Stimulated activated effector memory CD8-positive, alpha-beta T cell treated with anti-CD3 and anti-CD28 coated beads, Interleukin-12 subunit alpha, Interleukin-12 subunit beta, amount 100 ng/mL, for 72 hours (primary cell): Measurements from ENCODE around the gene PCED1B.

Experiments used
- ATAC-seq: fragments of 150-1000 bp; cut with Tn5 transposase; 2 replicates; pipeline ENCODE4 v1.10.0; 2021
- DNase-seq, 2 donors: peaks; one replicate each; pipeline ENCODE4 v3.0.0; 2021 to 2022; ENCODE audit warnings: low spot score in 2 of 2
- H3K27ac Mint-ChIP-seq: one replicate; pipeline ENCODE4 v1.8.0; 2022; ENCODE audit warnings: mild to moderate bottlenecking, mixed read lengths
- H3K36me3 Mint-ChIP-seq: one replicate; pipeline ENCODE4 v1.8.0; 2022; ENCODE audit warnings: mild to moderate bottlenecking, mixed read lengths
- H3K4me1 Mint-ChIP-seq: one replicate; pipeline ENCODE4 v1.8.0; 2022; ENCODE audit warnings: mixed read lengths
- H3K4me3 Mint-ChIP-seq: one replicate; pipeline ENCODE4 v1.8.0; 2022; ENCODE audit warnings: mild to moderate bottlenecking, mixed read lengths
- H3K9me3 Mint-ChIP-seq: one replicate; pipeline ENCODE4 v1.8.0; 2022; ENCODE audit warnings: mixed read lengths

The PCED1B gene

GRCh38 chr12:47095446-47096236 is 16.2 kb downstream of the PCED1B start:
- ATAC-seq (no peak), DNase-seq (no peak)
- Mint-ChIP-seq H3K4me3 (no peak overlapping the region), H3K27ac (no peak overlapping the region), H3K4me1 (peaks cover 12% of the 10 kb centered on the region), H3K36me3 (no peaks in the 10 kb centered on the region), H3K9me3 (peaks cover 4% of the 10 kb centered on the region)

- Mint-ChIP-seq H3K9me3 (no peaks in the 10 kb centered on the region), H3K36me3 (no peaks in the 10 kb centered on the region), H3K4me1 (peaks cover 12% of the 10 kb centered on the region), H3K4me3 (no peak overlapping the region), H3K27ac (no peak overlapping the region)
- DNase-seq: no peak
- ATAC-seq: no peak
Measured at GRCh38 chr12:47097276-47097896, 18.0 kb downstream of the PCED1B start.

GRCh38 chr12:47098099-47098498 is 18.7 kb downstream of the PCED1B start:
- Mint-ChIP-seq H3K9me3 (no peaks in the 10 kb centered on the region), H3K4me1 (peaks cover 12% of the 10 kb centered on the region), H3K36me3 (no peaks in the 10 kb centered on the region), H3K4me3 (no peak overlapping the region), H3K27ac (no peak overlapping the region)
- ATAC-seq (no peak), DNase-seq (no peak)

- H3K4me3 Mint-ChIP-seq: no peak overlapping the region
- H3K9me3 Mint-ChIP-seq: no peaks in the 10 kb centered on the region
- DNase-seq (no peak), ATAC-seq (no peak)
- peaks cover 10% of the 10 kb centered on the region for H3K4me1 Mint-ChIP-seq
- H3K36me3 Mint-ChIP-seq: no peaks in the 10 kb centered on the region
- H3K27ac Mint-ChIP-seq: no peak overlapping the region
Measured at GRCh38 chr12:47099610-47100009, 20.2 kb downstream of the PCED1B start.

- ATAC-seq (no peak), DNase-seq (no peak)
- Mint-ChIP-seq H3K27ac (no peak overlapping the region), H3K9me3 (no peaks in the 10 kb centered on the region), H3K36me3 (no peaks in the 10 kb centered on the region), H3K4me3 (no peak overlapping the region), H3K4me1 (peaks cover 5% of the 10 kb centered on the region)
Measured at GRCh38 chr12:47100160-47100559, 20.7 kb downstream of the PCED1B start.

GRCh38 chr12:47102406-47102805 is 23.0 kb downstream of the PCED1B start:
- Mint-ChIP-seq H3K4me3 (no peak overlapping the region), H3K27ac (no peak overlapping the region), H3K4me1 (peaks cover 4% of the 10 kb centered on the region), H3K9me3 (no peaks in the 10 kb centered on the region), H3K36me3 (no peaks in the 10 kb centered on the region)
- DNase-seq (no peak), ATAC-seq (no peak)

GRCh38 chr12:47102845-47103651 is 23.6 kb downstream of the PCED1B start:
- Mint-ChIP-seq H3K4me3 (no peak overlapping the region), H3K4me1 (peaks cover 5% of the 10 kb centered on the region), H3K27ac (no peak overlapping the region), H3K36me3 (no peaks in the 10 kb centered on the region), H3K9me3 (no peaks in the 10 kb centered on the region)
- ATAC-seq (no peak), DNase-seq (no peak)

- H3K4me3 Mint-ChIP-seq: no peak overlapping the region
- no peaks in the 10 kb centered on the region for H3K36me3 Mint-ChIP-seq
- H3K9me3 Mint-ChIP-seq: no peaks in the 10 kb centered on the region
- DNase-seq: no peak
- no peak for ATAC-seq
- H3K4me1 Mint-ChIP-seq: peaks cover 6% of the 10 kb centered on the region
- no peak overlapping the region for H3K27ac Mint-ChIP-seq
Measured at GRCh38 chr12:47105914-47106674, 26.7 kb downstream of the PCED1B start.

- no peak for DNase-seq
- Mint-ChIP-seq H3K36me3 (no peaks in the 10 kb centered on the region), H3K9me3 (no peaks in the 10 kb centered on the region), H3K4me3 (no peak overlapping the region), H3K4me1 (peaks cover 20% of the 10 kb centered on the region), H3K27ac (peak overlapping the region; percentile 64)
- ATAC-seq: no peak
Measured at GRCh38 chr12:47107446-47107845, 28.0 kb downstream of the PCED1B start.

GRCh38 chr12:47107926-47108325 is 28.5 kb downstream of the PCED1B start:
- Mint-ChIP-seq H3K27ac (no peak overlapping the region), H3K9me3 (no peaks in the 10 kb centered on the region), H3K4me3 (no peak overlapping the region), H3K36me3 (no peaks in the 10 kb centered on the region), H3K4me1 (peaks cover 22% of the 10 kb centered on the region)
- DNase-seq (no peak), ATAC-seq (no peak)

- H3K9me3 Mint-ChIP-seq: no peaks in the 10 kb centered on the region
- DNase-seq (no peak), ATAC-seq (no peak)
- no peaks in the 10 kb centered on the region for H3K36me3 Mint-ChIP-seq
- no peak overlapping the region for H3K4me3 Mint-ChIP-seq
- H3K27ac Mint-ChIP-seq: no peak overlapping the region
- peaks cover 22% of the 10 kb centered on the region for H3K4me1 Mint-ChIP-seq
Measured at GRCh38 chr12:47110011-47110541, 30.7 kb downstream of the PCED1B start.

- no peaks in the 10 kb centered on the region for H3K36me3 Mint-ChIP-seq
- no peak for DNase-seq
- peaks cover 22% of the 10 kb centered on the region for H3K4me1 Mint-ChIP-seq
- H3K4me3 Mint-ChIP-seq: peak overlapping the region; percentile 21
- peak overlapping the region; percentile 18 for H3K27ac Mint-ChIP-seq
- no peaks in the 10 kb centered on the region for H3K9me3 Mint-ChIP-seq
- ATAC-seq: peak; percentile 71
Measured at GRCh38 chr12:47110718-47111391, 31.4 kb downstream of the PCED1B start.

- peak overlapping the region; percentile 21 for H3K4me3 Mint-ChIP-seq
- no peaks in the 10 kb centered on the region for H3K9me3 Mint-ChIP-seq
- DNase-seq (peak in 1 of 2 donors; percentile 60), ATAC-seq (peak; percentile 89)
- peaks cover 22% of the 10 kb centered on the region for H3K4me1 Mint-ChIP-seq
- H3K36me3 Mint-ChIP-seq: no peaks in the 10 kb centered on the region
- peak overlapping the region; percentile 18 for H3K27ac Mint-ChIP-seq
Measured at GRCh38 chr12:47111392-47111778, 32.0 kb downstream of the PCED1B start.

- peaks cover 22% of the 10 kb centered on the region for H3K4me1 Mint-ChIP-seq
- no peaks in the 10 kb centered on the region for H3K36me3 Mint-ChIP-seq
- peak overlapping the region; percentile 21 for H3K4me3 Mint-ChIP-seq
- ATAC-seq (peak; percentile 60), DNase-seq (no peak)
- H3K27ac Mint-ChIP-seq: peak overlapping the region; percentile 18
- H3K9me3 Mint-ChIP-seq: no peaks in the 10 kb centered on the region
Measured at GRCh38 chr12:47111854-47112253, 32.4 kb downstream of the PCED1B start.
